Neural cell (in vitro differentiated cells): ENCODE measurements around the gene IFITM2. TPM values are rescaled to one million over a fixed set of nuclear protein-coding genes. Genes with fewer than 3 reads are reported as not detected.

ENCODE experiments used
- H2AFZ ChIP-seq: fragments of 200-600, 300-800 bp; sonication (generic), shearing (Covaris generic); 2 replicates; pipeline ENCODE4 v1.6.0; 2014; ENCODE audit warnings: low read depth, mild to moderate bottlenecking, antibody characterized with exemption, low read length, moderate library complexity
- H3F3A ChIP-seq: fragments of 200-600 bp; shearing (Covaris generic); 2 replicates; pipeline ENCODE4 v1.6.1; 2016; ENCODE audit warnings: mild to moderate bottlenecking, moderate library complexity, mixed read lengths, antibody characterized with exemption, low read length; ENCODE audit not compliant: insufficient read depth, poor library complexity, severe bottlenecking
- H3K27ac ChIP-seq: fragments of 200-600, 300-800 bp; sonication (generic), shearing (Covaris generic); 2 replicates; pipeline ENCODE4 v1.5.1; 2014; ENCODE audit warnings: mild to moderate bottlenecking, low read length, moderate library complexity
- H3K27me3 ChIP-seq: fragments of 300-800, 200-600 bp; sonication (generic), shearing (Covaris generic); 2 replicates; pipeline ENCODE4 v1.6.0; 2014; ENCODE audit warnings: mild to moderate bottlenecking, low read depth, low read length, moderate library complexity; ENCODE audit not compliant: insufficient read depth
- H3K36me3 ChIP-seq: fragments of 300-800, 200-600 bp; sonication (generic), shearing (Covaris generic); 2 replicates; pipeline ENCODE4 v1.5.1; 2014; ENCODE audit warnings: mild to moderate bottlenecking, antibody characterized with exemption, low read length, moderate library complexity; ENCODE audit not compliant: insufficient read depth
- H3K4me2 ChIP-seq: fragments of 300-800, 200-600 bp; sonication (generic), shearing (Covaris generic); 2 replicates; pipeline ENCODE4 v1.6.0; 2014; ENCODE audit warnings: mild to moderate bottlenecking, low read length
- H3K4me3 ChIP-seq: fragments of 300-800, 200-600 bp; sonication (generic), shearing (Covaris generic); 2 replicates; pipeline ENCODE4 v1.5.1; 2014; ENCODE audit warnings: mild to moderate bottlenecking, low read length, moderate library complexity
- H3K79me2 ChIP-seq: fragments of 200-600 bp; shearing (Covaris generic); replicated peaks from 2 replicates; pipeline ENCODE4 v1.6.0; 2014; ENCODE audit warnings: mild to moderate bottlenecking, low read length, moderate library complexity; ENCODE audit not compliant: insufficient read depth
- H3K9ac ChIP-seq: fragments of 300-800, 200-600 bp; sonication (generic), shearing (Covaris generic); 2 replicates; pipeline ENCODE4 v1.6.1; 2016; ENCODE audit warnings: mild to moderate bottlenecking, low read length, mixed read lengths
- H3K9me2 ChIP-seq: fragments of 200-600 bp; shearing (Covaris generic); 2 replicates; pipeline ENCODE4 v1.6.1; 2016; ENCODE audit warnings: mild to moderate bottlenecking, low read length, mixed read lengths; ENCODE audit not compliant: insufficient read depth
- H3K9me3 ChIP-seq: fragments of 200-600, 300-800 bp; sonication (generic), shearing (Covaris generic); 2 replicates; pipeline ENCODE4 v1.6.1; 2016; ENCODE audit warnings: mild to moderate bottlenecking, mixed run types, low read length, moderate library complexity, mixed read lengths
- H4K20me1 ChIP-seq: fragments of 200-600 bp; shearing (Covaris generic); 2 replicates; pipeline ENCODE4 v1.6.1; 2016; ENCODE audit warnings: mild to moderate bottlenecking, mixed run types; ENCODE audit not compliant: insufficient read depth
- CTCF ChIP-seq: fragments of 450-650 bp; IDR thresholded peaks from 2 replicates; pipeline ENCODE4 v1.5.1; 2014; ENCODE audit warnings: antibody characterized with exemption, mild to moderate bottlenecking, moderate library complexity; ENCODE audit not compliant: poor library complexity, severe bottlenecking
- EP300 ChIP-seq: fragments of 450-650 bp; conservative IDR thresholded peaks from 2 replicates; pipeline ENCODE4 v1.6.1; 2014; ENCODE audit warnings: antibody characterized with exemption, mild to moderate bottlenecking, moderate library complexity; ENCODE audit not compliant: poor library complexity, severe bottlenecking
- EZH2 ChIP-seq: fragments of 200-600, 300-800 bp; shearing (Covaris generic), sonication (generic); IDR thresholded peaks from 2 replicates; pipeline ENCODE4 v1.6.1; 2014; ENCODE audit warnings: antibody characterized with exemption, low read length, borderline replicate concordance, mild to moderate bottlenecking; ENCODE audit not compliant: insufficient read depth, poor library complexity, severe bottlenecking
- MXI1 ChIP-seq: fragments of 450-650 bp; conservative IDR thresholded peaks from 2 replicates; pipeline ENCODE4 v1.6.1; 2014; ENCODE audit warnings: antibody characterized with exemption, mild to moderate bottlenecking; ENCODE audit not compliant: poor library complexity, severe bottlenecking
- POLR2AphosphoS5 ChIP-seq: IDR thresholded peaks from 2 replicates; pipeline ENCODE4 v1.6.1; 2012
- RAD21 ChIP-seq: fragments of 450-650 bp; conservative IDR thresholded peaks from 2 replicates; pipeline ENCODE4 v1.6.1; 2014; ENCODE audit warnings: antibody characterized with exemption, mild to moderate bottlenecking, moderate library complexity
- SMC3 ChIP-seq: fragments of 450-650 bp; conservative IDR thresholded peaks from 2 replicates; pipeline ENCODE4 v1.6.1; 2014; ENCODE audit warnings: antibody characterized with exemption, mild to moderate bottlenecking, moderate library complexity; ENCODE audit not compliant: poor library complexity
- TAF1 ChIP-seq: IDR thresholded peaks from 2 replicates; pipeline ENCODE4 v1.6.1; 2012; ENCODE audit warnings: low read depth
- polyA plus RNA-seq: library from polyadenylated mRNA; depleted of rRNA; stranded (reverse); fragments of >200 nt; gene quantifications from 2 replicates; pipeline ENCODE4 v1.2.3, GENCODE V29; 2014
- TF ChIP-seq, protein P1 (sequence below): IDR thresholded peaks from 2 replicates; pipeline ENCODE4 v1.6.1; 2012; ENCODE audit warnings: borderline replicate concordance

IFITM2 gene
- polyA plus RNA-seq, 1 donor from 2014 or later = not detected

- H2AFZ ChIP-seq = no peak overlapping the region
- H3K9me2 ChIP-seq = no peaks in the 10 kb centered on the region
- H3F3A ChIP-seq = no peaks in the 10 kb centered on the region
- H3K27me3 ChIP-seq = no peaks in the 10 kb centered on the region
- no peaks in the 10 kb centered on the region for H3K79me2 ChIP-seq
- H3K9me3 ChIP-seq = no peaks in the 10 kb centered on the region
- no peak overlapping the region for H3K9ac ChIP-seq
- H3K36me3 ChIP-seq = no peaks in the 10 kb centered on the region
- H3K4me2 ChIP-seq = no peak overlapping the region
- H3K27ac ChIP-seq = no peak overlapping the region
- no peaks in the 10 kb centered on the region for H4K20me1 ChIP-seq
- no peak overlapping the region for H3K4me3 ChIP-seq
- TF ChIP-seq CTCF (no peak), MXI1 (no peak), SMC3 (no peak), TAF1 (no peak), EZH2 (no peak), POLR2AphosphoS5 (no peak), RAD21 (no peak), EP300 (no peak)
- TF ChIP-seq, protein P1, sequence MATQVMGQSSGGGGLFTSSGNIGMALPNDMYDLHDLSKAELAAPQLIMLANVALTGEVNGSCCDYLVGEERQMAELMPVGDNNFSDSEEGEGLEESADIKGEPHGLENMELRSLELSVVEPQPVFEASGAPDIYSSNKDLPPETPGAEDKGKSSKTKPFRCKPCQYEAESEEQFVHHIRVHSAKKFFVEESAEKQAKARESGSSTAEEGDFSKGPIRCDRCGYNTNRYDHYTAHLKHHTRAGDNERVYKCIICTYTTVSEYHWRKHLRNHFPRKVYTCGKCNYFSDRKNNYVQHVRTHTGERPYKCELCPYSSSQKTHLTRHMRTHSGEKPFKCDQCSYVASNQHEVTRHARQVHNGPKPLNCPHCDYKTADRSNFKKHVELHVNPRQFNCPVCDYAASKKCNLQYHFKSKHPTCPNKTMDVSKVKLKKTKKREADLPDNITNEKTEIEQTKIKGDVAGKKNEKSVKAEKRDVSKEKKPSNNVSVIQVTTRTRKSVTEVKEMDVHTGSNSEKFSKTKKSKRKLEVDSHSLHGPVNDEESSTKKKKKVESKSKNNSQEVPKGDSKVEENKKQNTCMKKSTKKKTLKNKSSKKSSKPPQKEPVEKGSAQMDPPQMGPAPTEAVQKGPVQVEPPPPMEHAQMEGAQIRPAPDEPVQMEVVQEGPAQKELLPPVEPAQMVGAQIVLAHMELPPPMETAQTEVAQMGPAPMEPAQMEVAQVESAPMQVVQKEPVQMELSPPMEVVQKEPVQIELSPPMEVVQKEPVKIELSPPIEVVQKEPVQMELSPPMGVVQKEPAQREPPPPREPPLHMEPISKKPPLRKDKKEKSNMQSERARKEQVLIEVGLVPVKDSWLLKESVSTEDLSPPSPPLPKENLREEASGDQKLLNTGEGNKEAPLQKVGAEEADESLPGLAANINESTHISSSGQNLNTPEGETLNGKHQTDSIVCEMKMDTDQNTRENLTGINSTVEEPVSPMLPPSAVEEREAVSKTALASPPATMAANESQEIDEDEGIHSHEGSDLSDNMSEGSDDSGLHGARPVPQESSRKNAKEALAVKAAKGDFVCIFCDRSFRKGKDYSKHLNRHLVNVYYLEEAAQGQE = no peak
Measured at GRCh38 chr11:342328-342727, 34.7 kb downstream of the IFITM2 start.

DNA sequence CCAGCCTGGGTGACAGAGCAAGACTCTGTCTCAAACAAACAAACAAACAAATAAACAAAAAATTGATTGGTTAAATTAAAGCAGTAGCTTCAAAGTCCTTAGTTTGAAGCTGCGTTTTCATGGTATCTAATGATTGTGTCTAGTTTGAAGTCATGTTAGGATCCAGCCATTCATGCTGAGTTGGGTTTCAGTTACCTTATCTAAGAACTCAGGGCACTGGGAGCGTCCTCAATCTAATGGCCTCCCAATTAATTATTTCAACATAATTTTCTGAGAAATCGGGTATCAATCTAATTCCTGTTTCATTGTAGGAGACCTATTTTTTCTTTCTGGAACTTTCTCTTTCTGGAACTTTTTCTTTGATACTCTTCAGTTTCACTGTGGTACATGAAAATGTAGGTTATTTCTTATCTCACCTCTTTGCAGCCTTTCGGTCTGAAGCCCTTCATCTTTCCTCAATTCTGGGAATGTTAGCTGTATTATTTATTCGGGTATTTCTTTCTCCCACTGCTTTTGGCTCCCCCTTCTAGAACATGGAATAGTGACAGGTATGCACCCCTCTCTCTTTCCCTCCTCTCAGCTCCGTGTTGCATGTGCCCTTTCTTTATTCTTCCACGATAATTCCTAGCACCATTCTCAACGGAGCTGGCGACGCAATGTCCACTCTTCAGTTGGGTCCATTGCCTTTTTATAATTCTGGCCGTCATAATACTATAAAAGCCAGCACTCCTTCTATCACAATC, 37.4 kb downstream of the IFITM2 start:
- H3K9me2 ChIP-seq = no peaks in the 10 kb centered on the region
- no peaks in the 10 kb centered on the region for H3K27me3 ChIP-seq
- no peaks in the 10 kb centered on the region for H3K79me2 ChIP-seq
- H3K36me3 ChIP-seq = no peaks in the 10 kb centered on the region
- no peak overlapping the region for H3K9ac ChIP-seq
- H3K4me3 ChIP-seq = no peak overlapping the region
- no peaks in the 10 kb centered on the region for H3K9me3 ChIP-seq
- no peak overlapping the region for H3K4me2 ChIP-seq
- TF ChIP-seq EZH2 = no peak
- no peak for TF ChIP-seq TAF1
- no peak for TF ChIP-seq RAD21
- TF ChIP-seq MXI1 = no peak
- TF ChIP-seq, protein P1 = no peak
- TF ChIP-seq SMC3 = no peak
- no peak for TF ChIP-seq POLR2AphosphoS5
- H3K27ac ChIP-seq = no peak overlapping the region
- H3F3A ChIP-seq = no peaks in the 10 kb centered on the region
- no peak overlapping the region for H2AFZ ChIP-seq
- no peaks in the 10 kb centered on the region for H4K20me1 ChIP-seq
